ENCODE data around the gene ARHGEF10L.

- no peak for TF ChIP-seq ZNF501 (tag by site-specific recombination; IDR thresholded peaks at IDR 0.05)
- no peak for TF ChIP-seq SP2 (tag by site-specific recombination; IDR thresholded peaks at IDR 0.05)
- no peak for TF ChIP-seq CTCF (tag by site-specific recombination; IDR thresholded peaks at IDR 0.05)
- no peak for TF ChIP-seq KLF9 (tag by site-specific recombination; IDR thresholded peaks at IDR 0.05; ENCODE audit: low read depth)
- TF ChIP-seq, protein P1, sequence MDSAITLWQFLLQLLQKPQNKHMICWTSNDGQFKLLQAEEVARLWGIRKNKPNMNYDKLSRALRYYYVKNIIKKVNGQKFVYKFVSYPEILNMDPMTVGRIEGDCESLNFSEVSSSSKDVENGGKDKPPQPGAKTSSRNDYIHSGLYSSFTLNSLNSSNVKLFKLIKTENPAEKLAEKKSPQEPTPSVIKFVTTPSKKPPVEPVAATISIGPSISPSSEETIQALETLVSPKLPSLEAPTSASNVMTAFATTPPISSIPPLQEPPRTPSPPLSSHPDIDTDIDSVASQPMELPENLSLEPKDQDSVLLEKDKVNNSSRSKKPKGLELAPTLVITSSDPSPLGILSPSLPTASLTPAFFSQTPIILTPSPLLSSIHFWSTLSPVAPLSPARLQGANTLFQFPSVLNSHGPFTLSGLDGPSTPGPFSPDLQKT (IDR thresholded peaks at IDR 0.05; ENCODE audit: borderline replicate concordance, low read depth, low read length): no peak
- TF ChIP-seq ZBTB11 (tag by site-specific recombination; conservative IDR thresholded peaks at IDR 0.05; ENCODE audit: low read depth): no peak
- no peak for TF ChIP-seq TCF7L2 (IDR thresholded peaks at IDR 0.05; ENCODE audit: borderline replicate concordance, low read depth, low read length)
- TF ChIP-seq ZNF274 (IDR thresholded peaks at IDR 0.05; ENCODE audit: low read length): no peak
- no peak for TF ChIP-seq ZNF274 (tag by site-specific recombination; IDR thresholded peaks at IDR 0.05; ENCODE audit: borderline replicate concordance)
- no peak for TF ChIP-seq ZNF654 (tag by site-specific recombination; IDR thresholded peaks at IDR 0.05; ENCODE audit: low read depth)
- no peak for TF ChIP-seq ZBTB49 (tag by site-specific recombination; IDR thresholded peaks at IDR 0.05; ENCODE audit: low read depth)
- TF ChIP-seq ZNF830 (tag by site-specific recombination; IDR thresholded peaks at IDR 0.05; ENCODE audit: low read depth): no peak
- no peak for TF ChIP-seq ZNF449 (tag by site-specific recombination; IDR thresholded peaks at IDR 0.05)
- no peak for TF ChIP-seq WT1 (tag by site-specific recombination; IDR thresholded peaks at IDR 0.05)
Observed at GRCh38 chr1:17570228-17570627, 30.7 kb downstream of the ARHGEF10L start.
